ENCODE data around the gene TMEFF2. TPM values are rescaled to one million over a fixed set of nuclear protein-coding genes. Genes with fewer than 3 reads are reported as not detected.

The TMEFF2 gene
- total RNA-seq, 1 donor: 9.4 TPM

DNA sequence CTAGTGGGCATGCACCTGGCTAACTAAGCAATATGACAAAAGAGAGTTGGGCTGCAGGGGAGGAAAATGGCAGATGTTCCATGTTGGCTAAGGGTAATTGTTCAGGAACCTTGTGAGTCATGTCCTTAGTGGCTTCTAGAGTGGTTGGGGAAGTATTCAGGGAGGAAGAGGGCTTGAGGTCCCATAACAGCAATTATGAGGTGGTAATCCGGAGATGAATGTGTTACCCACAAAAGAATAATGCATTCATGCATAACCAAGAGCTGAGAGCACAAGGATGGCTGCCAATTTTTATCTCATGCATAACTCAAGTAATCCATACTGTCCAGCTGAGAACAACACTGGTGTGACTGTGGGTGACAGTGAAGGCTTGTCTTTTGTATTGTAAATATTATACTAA lies 42.9 kb downstream of the TMEFF2 start:
- DNase-seq (ENCODE audit: low read depth): peak; percentile 25
- TF ChIP-seq, protein P1, sequence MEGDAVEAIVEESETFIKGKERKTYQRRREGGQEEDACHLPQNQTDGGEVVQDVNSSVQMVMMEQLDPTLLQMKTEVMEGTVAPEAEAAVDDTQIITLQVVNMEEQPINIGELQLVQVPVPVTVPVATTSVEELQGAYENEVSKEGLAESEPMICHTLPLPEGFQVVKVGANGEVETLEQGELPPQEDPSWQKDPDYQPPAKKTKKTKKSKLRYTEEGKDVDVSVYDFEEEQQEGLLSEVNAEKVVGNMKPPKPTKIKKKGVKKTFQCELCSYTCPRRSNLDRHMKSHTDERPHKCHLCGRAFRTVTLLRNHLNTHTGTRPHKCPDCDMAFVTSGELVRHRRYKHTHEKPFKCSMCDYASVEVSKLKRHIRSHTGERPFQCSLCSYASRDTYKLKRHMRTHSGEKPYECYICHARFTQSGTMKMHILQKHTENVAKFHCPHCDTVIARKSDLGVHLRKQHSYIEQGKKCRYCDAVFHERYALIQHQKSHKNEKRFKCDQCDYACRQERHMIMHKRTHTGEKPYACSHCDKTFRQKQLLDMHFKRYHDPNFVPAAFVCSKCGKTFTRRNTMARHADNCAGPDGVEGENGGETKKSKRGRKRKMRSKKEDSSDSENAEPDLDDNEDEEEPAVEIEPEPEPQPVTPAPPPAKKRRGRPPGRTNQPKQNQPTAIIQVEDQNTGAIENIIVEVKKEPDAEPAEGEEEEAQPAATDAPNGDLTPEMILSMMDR (IDR thresholded peaks at IDR 0.05; ENCODE audit: insufficient read depth, low read length): no peak
- no peak overlapping the region for H3K4me3 ChIP-seq (ENCODE audit: low read depth, low read length)

DNA sequence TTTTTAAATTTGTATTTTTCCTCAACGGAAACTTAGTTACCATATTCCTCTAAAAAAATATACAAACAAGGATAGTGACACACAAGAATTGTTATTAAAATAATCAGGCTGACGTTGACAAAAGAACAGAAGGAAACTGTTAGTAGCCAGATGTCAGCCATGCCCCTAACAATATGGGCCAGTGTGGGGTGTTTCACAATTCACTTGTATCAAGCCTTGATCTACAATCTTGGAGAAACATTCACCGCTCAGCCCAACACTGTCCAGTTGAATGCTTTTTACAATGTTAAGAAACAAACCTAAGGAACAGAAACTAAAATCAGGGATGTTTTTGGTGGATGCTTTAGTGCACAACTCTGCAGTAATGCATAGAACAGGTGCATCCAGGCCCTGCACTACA lies 44.6 kb downstream of the TMEFF2 start:
- DNase-seq (ENCODE audit: low read depth): no peak
- no peak overlapping the region for H3K4me3 ChIP-seq (ENCODE audit: low read depth, low read length)
- TF ChIP-seq, protein P1 (IDR thresholded peaks at IDR 0.05; ENCODE audit: insufficient read depth, low read length): no peak

GRCh38 chr2:192148620-192149321 lies 46.0 kb downstream of the TMEFF2 start:
- TF ChIP-seq, protein P1 (IDR thresholded peaks at IDR 0.05; ENCODE audit: insufficient read depth, low read length): peak; percentile 43
- DNase-seq (ENCODE audit: low read depth): peak; percentile 70

DNA sequence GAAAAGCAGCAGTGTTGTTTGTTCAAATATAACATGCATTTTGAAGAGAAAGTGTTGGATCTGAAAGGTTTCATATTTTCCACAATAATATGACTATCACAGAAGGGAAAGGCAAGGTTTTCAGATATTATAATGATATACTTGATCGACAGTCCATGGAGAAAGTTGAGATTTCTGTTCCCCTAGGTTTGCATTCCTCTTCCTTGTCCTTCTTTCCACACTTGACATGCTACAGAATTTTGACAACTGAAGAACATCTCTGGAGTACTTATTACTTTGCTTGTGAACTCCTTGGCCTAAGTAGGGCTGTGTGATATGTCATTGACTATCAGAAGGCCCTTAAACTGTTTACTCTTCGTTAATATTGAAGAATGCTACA lies 46.5 kb downstream of the TMEFF2 start:
- H3K4me3 ChIP-seq (ENCODE audit: low read depth, low read length): no peak overlapping the region
- TF ChIP-seq, protein P1 (IDR thresholded peaks at IDR 0.05; ENCODE audit: insufficient read depth, low read length): no peak
- no peak for DNase-seq (ENCODE audit: low read depth)

More at GRCh38 chr2:192148620-192149321, 46.0 kb downstream of the TMEFF2 start:
- no peak overlapping the region for H3K4me3 ChIP-seq (ENCODE audit: low read depth, low read length)

DNA sequence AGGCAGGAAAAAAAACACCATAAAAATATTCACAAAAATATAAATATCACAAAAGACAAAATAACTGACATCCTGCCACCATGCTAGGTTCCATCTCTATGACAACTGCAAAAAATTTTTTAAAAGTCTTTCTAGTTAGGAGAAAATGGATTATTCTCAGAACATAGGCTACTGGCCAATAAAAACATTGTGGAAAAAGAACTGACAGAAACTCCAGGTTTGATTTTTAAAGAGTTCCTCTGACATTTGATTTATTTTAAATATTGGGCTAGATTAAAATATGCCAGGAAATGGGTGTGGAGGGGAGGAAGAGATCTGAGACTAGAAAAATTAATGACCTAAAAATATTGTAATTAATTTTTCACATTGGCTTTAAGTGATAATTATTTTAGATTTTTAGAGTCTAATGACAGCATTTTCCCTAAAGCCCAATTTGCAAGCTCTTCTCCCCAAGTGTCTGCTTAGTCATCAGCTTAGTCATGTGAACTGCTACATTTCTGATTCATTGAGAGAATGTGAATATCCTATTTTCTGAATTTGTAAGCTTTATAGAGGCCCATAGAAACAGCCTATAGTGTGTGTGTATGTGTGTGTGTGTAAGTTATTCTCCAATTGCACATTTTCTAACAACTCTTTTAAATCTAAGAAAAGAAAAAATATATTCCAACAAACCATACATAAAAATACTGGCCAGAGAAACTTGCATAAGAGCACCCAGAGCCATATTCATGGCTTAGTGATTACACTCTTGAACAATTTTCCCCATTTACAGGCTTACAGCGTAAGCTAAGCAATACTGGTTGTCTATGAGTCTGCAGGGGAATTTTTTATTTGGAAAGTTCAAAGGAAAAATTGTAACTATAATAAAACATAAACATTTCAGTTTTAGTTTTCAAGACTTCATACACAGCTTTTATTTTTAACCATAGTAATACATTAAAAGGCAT lies 48.4 kb downstream of the TMEFF2 start:
- TF ChIP-seq, protein P1 (IDR thresholded peaks at IDR 0.05; ENCODE audit: insufficient read depth, low read length): no peak
- H3K4me3 ChIP-seq (ENCODE audit: low read depth, low read length): no peak overlapping the region
- peak; percentile 68 for DNase-seq (ENCODE audit: low read depth)

DNA sequence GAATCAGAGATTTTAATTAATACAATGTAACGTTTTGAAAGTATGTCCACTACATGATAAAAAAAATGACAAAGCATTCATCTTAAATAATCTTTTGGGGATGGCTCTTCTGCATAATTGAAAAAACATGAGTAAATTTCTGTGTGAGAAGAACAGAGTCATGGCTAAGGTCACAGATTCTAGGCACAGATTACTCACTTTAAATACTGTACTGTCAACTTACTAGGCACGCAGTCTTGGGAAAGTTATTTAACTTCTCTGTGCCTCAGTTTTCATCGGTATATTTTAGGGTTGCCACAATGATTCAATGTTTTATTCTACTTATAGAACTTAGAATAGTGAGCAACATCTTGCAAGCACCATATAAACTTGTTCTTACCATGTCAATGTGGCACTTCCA lies 49.2 kb downstream of the TMEFF2 start:
- H3K4me3 ChIP-seq (ENCODE audit: low read depth, low read length): no peak overlapping the region
- no peak for DNase-seq (ENCODE audit: low read depth)
- TF ChIP-seq, protein P1 (IDR thresholded peaks at IDR 0.05; ENCODE audit: insufficient read depth, low read length): no peak
